Thymus (tissue), 11 donors: ENCODE results near the gene KMT2C. TPM values are rescaled to one million over a fixed set of nuclear protein-coding genes. Genes with fewer than 3 reads are reported as not detected.

Experiments
- DNase-seq, 9 donors: peaks; one replicate each; pipeline ENCODE4 v3.0.0-alpha.2; 2013; ENCODE audit warnings: low spot score in 9 of 9, low read depth in 6 of 9, missing footprints in 1 of 9
- H3K27ac ChIP-seq, 2 donors: one replicate each; pipeline ENCODE4 v1.5.1; 2013; ENCODE audit warnings: control low read depth in 1 of 2, low read depth in 1 of 2, low read length in 1 of 2, mild to moderate bottlenecking in 1 of 2, moderate library complexity in 1 of 2
- H3K27me3 ChIP-seq, 2 donors: one replicate each; pipeline ENCODE4 v1.5.1; 2013; ENCODE audit warnings: low read length in 1 of 2; ENCODE audit not compliant: control insufficient read depth in 2 of 2, insufficient read depth in 1 of 2
- H3K36me3 ChIP-seq, 2 donors: one replicate each; pipeline ENCODE4 v1.5.1; 2013; ENCODE audit warnings: low read length in 1 of 2, mild to moderate bottlenecking in 1 of 2, moderate library complexity in 1 of 2; ENCODE audit not compliant: control insufficient read depth in 2 of 2, insufficient read depth in 2 of 2
- H3K4me1 ChIP-seq, 2 donors: one replicate each; pipeline ENCODE4 v1.5.1; 2013; ENCODE audit warnings: low read length in 2 of 2; ENCODE audit not compliant: control insufficient read depth in 2 of 2, insufficient read depth in 2 of 2
- H3K4me3 ChIP-seq, 2 donors: one replicate each; pipeline ENCODE4 v1.5.1; 2013; ENCODE audit warnings: low read length in 2 of 2, control low read depth in 1 of 2, mild to moderate bottlenecking in 1 of 2
- H3K9me3 ChIP-seq, 2 donors: one replicate each; pipeline ENCODE4 v1.5.1; 2013; ENCODE audit warnings: low read length in 1 of 2, mild to moderate bottlenecking in 1 of 2; ENCODE audit not compliant: control insufficient read depth in 2 of 2, insufficient read depth in 1 of 2
- whole genome bisulfite sequencing: extraction: QIAGEN DNeasy Blood & Tissue Kit; methylation state at CpG from one replicate; pipeline ENCODE4 v1.1.7; 2013; 5-methylcytosine and 5-hydroxymethylcytosine counted together
- polyA plus RNA-seq: library from polyadenylated mRNA; stranded (reverse); fragments of 200-250 nt; gene quantifications from one replicate; pipeline ENCODE4 v1.2.3, GENCODE V29; 2013
- total RNA-seq: library from RNA; stranded (reverse); fragments of 120-200 nt; gene quantifications from one replicate; pipeline ENCODE4 v1.2.4, GENCODE V29; 2013
- donor health status: healthy.

The KMT2C gene
- total and polyA plus RNA-seq, 2 donors, result 14.4 to 26.2 TPM

- no peak overlapping the region for H3K4me3 ChIP-seq
- WGBS, result 92% methylated on average over 2 of the region's 2 CpGs
- no peaks in the 10 kb centered on the region for H3K27me3 ChIP-seq
- peaks cover 3 to 4% of the 10 kb centered on the region in 2 donors for H3K36me3 ChIP-seq
- no peaks in the 10 kb centered on the region for H3K9me3 ChIP-seq
- no peak overlapping the region for H3K27ac ChIP-seq
- no peak for DNase-seq
- no peaks in the 10 kb centered on the region for H3K4me1 ChIP-seq
Observed at GRCh38 chr7:152341039-152341913, 94.5 kb downstream of the KMT2C start.

GRCh38 chr7:152340161-152340560 is 95.6 kb downstream of the KMT2C start:
- H3K4me1 ChIP-seq, result no peaks in the 10 kb centered on the region
- no peaks in the 10 kb centered on the region for H3K27me3 ChIP-seq
- no peak overlapping the region for H3K4me3 ChIP-seq
- peaks cover 2 to 4% of the 10 kb centered on the region in 2 donors for H3K36me3 ChIP-seq
- no peak for DNase-seq
- H3K9me3 ChIP-seq, result no peaks in the 10 kb centered on the region
- 98% methylated on average over 1 of the region's 1 CpG for WGBS
- H3K27ac ChIP-seq, result no peak overlapping the region

- 96% methylated on average over 2 of the region's 2 CpGs for WGBS
- Histone ChIP-seq H3K4me3 (no peak overlapping the region), H3K9me3 (no peaks in the 10 kb centered on the region), H3K4me1 (no peaks in the 10 kb centered on the region), H3K27me3 (no peaks in the 10 kb centered on the region), H3K27ac (no peak overlapping the region), H3K36me3 (peaks cover 0 to 4% of the 10 kb centered on the region in 2 donors)
- DNase-seq, result no peak
Observed at GRCh38 chr7:152338561-152338960, 97.2 kb downstream of the KMT2C start.

- DNase-seq, result peak in 7 of 9 donors; percentile 14 to 63 (median 26)
- Histone ChIP-seq H3K4me3 (no peak overlapping the region), H3K4me1 (no peaks in the 10 kb centered on the region), H3K27ac (no peak overlapping the region), H3K9me3 (no peaks in the 10 kb centered on the region), H3K27me3 (no peaks in the 10 kb centered on the region), H3K36me3 (peaks cover 0 to 2% of the 10 kb centered on the region in 2 donors)
- 48% methylated on average over 4 of the region's 4 CpGs for WGBS
Observed at GRCh38 chr7:152336754-152337368, 98.9 kb downstream of the KMT2C start.

GRCh38 chr7:152335900-152336571 is 99.8 kb downstream of the KMT2C start:
- Histone ChIP-seq H3K9me3 (no peaks in the 10 kb centered on the region), H3K27me3 (no peaks in the 10 kb centered on the region), H3K36me3 (no peaks in the 10 kb centered on the region), H3K4me1 (no peaks in the 10 kb centered on the region), H3K4me3 (no peak overlapping the region), H3K27ac (peak overlapping the region; percentile 22 to 25)
- peak in 1 of 9 donors; percentile 36 for DNase-seq
- WGBS, result 49% methylated on average over 2 of the region's 2 CpGs

- Histone ChIP-seq H3K4me1 (no peaks in the 10 kb centered on the region), H3K27ac (no peak overlapping the region), H3K27me3 (no peaks in the 10 kb centered on the region), H3K4me3 (no peak overlapping the region), H3K9me3 (no peaks in the 10 kb centered on the region), H3K36me3 (peaks cover 15 to 17% of the 10 kb centered on the region in 2 donors)
- DNase-seq, result no peak
- whole genome bisulfite sequencing, result 98% methylated on average over 2 of the region's 2 CpGs
Observed at GRCh38 chr7:152333134-152333533, 102.7 kb downstream of the KMT2C start.

GRCh38 chr7:152330827-152331226 is 105.0 kb downstream of the KMT2C start:
- Histone ChIP-seq H3K27me3 (no peaks in the 10 kb centered on the region), H3K36me3 (peaks cover 19% of the 10 kb centered on the region in 2 donors), H3K9me3 (no peaks in the 10 kb centered on the region), H3K27ac (no peak overlapping the region), H3K4me1 (no peaks in the 10 kb centered on the region), H3K4me3 (no peak overlapping the region)
- WGBS, result 97% methylated on average over 2 of the region's 2 CpGs
- DNase-seq, result no peak

- 89% methylated on average over 2 of the region's 2 CpGs for WGBS
- no peak for DNase-seq
- H3K36me3 ChIP-seq, result peaks cover 19% of the 10 kb centered on the region in 2 donors
- no peak overlapping the region for H3K4me3 ChIP-seq
- no peaks in the 10 kb centered on the region for H3K27me3 ChIP-seq
- H3K27ac ChIP-seq, result no peak overlapping the region
- H3K9me3 ChIP-seq, result no peaks in the 10 kb centered on the region
- H3K4me1 ChIP-seq, result no peaks in the 10 kb centered on the region
Observed at GRCh38 chr7:152329469-152329868, 106.3 kb downstream of the KMT2C start.

- DNase-seq, result no peak
- H3K4me1 ChIP-seq, result no peaks in the 10 kb centered on the region
- no peak overlapping the region for H3K4me3 ChIP-seq
- 97% methylated on average over 1 of the region's 1 CpG for WGBS
- H3K36me3 ChIP-seq, result peaks cover 19 to 24% of the 10 kb centered on the region in 2 donors
- H3K9me3 ChIP-seq, result no peaks in the 10 kb centered on the region
- H3K27ac ChIP-seq, result no peak overlapping the region
- H3K27me3 ChIP-seq, result no peaks in the 10 kb centered on the region
Observed at GRCh38 chr7:152328234-152328633, 107.6 kb downstream of the KMT2C start.
